Activated T-helper 2 cell treated with anti-CD3 and anti-CD28 coated beads, Interferon-gamma antibody, Interleukin-2, Interleukin-4, amounts not matched to agents 10 μg/mL and 5 μg/mL and 100 μg/mL, durations not matched to agents 14 hours and 24 hours and 36 hours (primary cell): ENCODE data around the gene SEPHS1. TPM values are rescaled to one million over a fixed set of nuclear protein-coding genes. Genes with fewer than 3 reads are reported as not detected.
"Not testable (repeated sequence)": the region's sequence is repeated elsewhere in the genome, so short reads cannot be mapped to it uniquely, and the experiment has no call there.

ENCODE experiments used
- DNase-seq: peaks from one replicate; pipeline ENCODE4 v3.0.0; 2021; ENCODE audit warnings: low spot score
- H3K27ac Mint-ChIP-seq: one replicate; pipeline ENCODE4 v1.8.0; 2021; ENCODE audit warnings: mixed read lengths
- H3K27me3 Mint-ChIP-seq: one replicate; pipeline ENCODE4 v1.8.0; 2021; ENCODE audit warnings: low read depth, mixed read lengths
- H3K36me3 Mint-ChIP-seq: one replicate; pipeline ENCODE4 v1.8.0; 2021; ENCODE audit warnings: low read depth, mixed read lengths
- H3K4me1 Mint-ChIP-seq: one replicate; pipeline ENCODE4 v1.8.0; 2021; ENCODE audit warnings: low read depth, mixed read lengths
- H3K4me3 Mint-ChIP-seq: one replicate; pipeline ENCODE4 v1.8.0; 2021; ENCODE audit warnings: low read depth, mild to moderate bottlenecking, moderate library complexity, mixed read lengths
- H3K9me3 Mint-ChIP-seq: one replicate; pipeline ENCODE4 v1.8.0; 2021; ENCODE audit warnings: mixed read lengths
- intact Hi-C: fragments of 100-400 bp; cut with micrococcal nuclease; formaldehyde crosslinking; loops from one replicate; pipeline ENCODE4 v1.15.1; 2023
- total RNA-seq: library from RNA; stranded (reverse); gene quantifications from 2 replicates; pipeline ENCODE4 v1.2.3, GENCODE V29; 2022

SEPHS1 gene
- total RNA-seq, 1 donor from 2014 or later = 61.9 TPM

DNA sequence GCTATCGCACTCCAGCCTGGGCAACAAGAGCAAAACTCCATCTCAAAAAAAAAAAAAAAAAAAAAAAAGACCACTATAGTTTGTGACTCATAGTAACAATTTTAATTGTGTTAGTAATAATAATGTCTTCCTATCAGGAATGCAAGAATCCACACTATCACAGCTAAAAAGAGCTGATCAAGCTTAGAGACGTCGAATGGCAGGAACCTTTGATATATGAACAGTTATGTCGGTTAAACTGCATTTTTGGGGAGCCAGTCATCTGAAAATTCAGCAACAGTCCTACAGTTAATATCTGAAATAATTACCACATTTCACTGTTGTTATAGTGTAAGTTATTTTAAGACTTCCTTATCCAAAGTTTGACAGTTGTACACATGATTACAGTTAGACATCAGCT, 57.0 kb downstream of the SEPHS1 start:
- intact Hi-C loops = no loop called here
- Mint-ChIP-seq H3K27ac (no peak overlapping the region), H3K27me3 (no peaks in the 10 kb centered on the region), H3K9me3 (no peaks in the 10 kb centered on the region), H3K4me3 (no peak overlapping the region), H3K36me3 (peaks cover 13% of the 10 kb centered on the region), H3K4me1 (peaks cover 12% of the 10 kb centered on the region)
- DNase-seq = no peak

DNA sequence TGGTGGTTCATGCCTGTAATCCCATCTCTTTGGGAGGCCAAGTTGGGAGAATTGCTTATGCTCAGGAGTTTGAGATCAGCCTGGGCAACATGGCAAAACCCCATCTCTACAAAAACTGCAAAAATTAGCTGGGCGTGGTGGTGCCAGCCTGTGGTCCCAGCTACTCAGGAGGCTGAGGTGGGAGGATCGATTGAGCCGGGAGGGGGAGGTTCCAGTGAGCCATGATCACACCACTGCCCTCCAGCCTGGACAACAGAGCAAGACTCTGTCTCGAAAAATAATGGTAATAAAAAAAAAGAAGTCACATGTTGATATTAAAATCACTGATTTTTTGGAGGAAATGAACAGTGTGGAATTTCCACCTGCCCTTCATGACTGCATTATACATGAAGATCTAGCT, 64.0 kb downstream of the SEPHS1 start:
- DNase-seq = no peak
- Mint-ChIP-seq H3K4me3 (no peak overlapping the region), H3K9me3 (no peaks in the 10 kb centered on the region), H3K27ac (no peak overlapping the region), H3K36me3 (peaks cover 16% of the 10 kb centered on the region), H3K4me1 (peaks cover 12% of the 10 kb centered on the region), H3K27me3 (no peaks in the 10 kb centered on the region)
- intact Hi-C loops = no loop called here

DNA sequence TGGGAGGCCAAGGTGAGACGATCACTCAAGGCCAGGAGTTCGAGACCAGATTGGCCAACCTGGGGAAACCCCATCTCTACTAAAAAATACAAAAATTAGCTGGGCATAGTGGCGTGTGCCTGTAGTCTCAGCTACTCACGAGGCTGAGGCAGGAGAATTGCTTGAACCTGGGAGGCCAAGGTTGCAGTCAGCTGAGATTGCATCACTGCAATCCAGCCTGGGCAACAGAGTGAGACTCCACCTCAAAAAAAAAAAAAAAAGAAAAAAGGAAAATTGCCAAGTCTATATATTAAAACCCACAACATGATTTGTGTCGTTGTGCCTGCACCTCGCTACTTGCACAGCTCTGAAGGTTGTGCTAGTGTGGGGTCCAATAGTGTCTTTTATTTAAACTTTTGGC, 65.7 kb downstream of the SEPHS1 start:
- H3K4me3 Mint-ChIP-seq, H3K36me3 Mint-ChIP-seq, H3K27me3 Mint-ChIP-seq, DNase-seq, H3K9me3 Mint-ChIP-seq, H3K4me1 Mint-ChIP-seq, intact Hi-C loops, H3K27ac Mint-ChIP-seq: not testable (repeated sequence)

DNA sequence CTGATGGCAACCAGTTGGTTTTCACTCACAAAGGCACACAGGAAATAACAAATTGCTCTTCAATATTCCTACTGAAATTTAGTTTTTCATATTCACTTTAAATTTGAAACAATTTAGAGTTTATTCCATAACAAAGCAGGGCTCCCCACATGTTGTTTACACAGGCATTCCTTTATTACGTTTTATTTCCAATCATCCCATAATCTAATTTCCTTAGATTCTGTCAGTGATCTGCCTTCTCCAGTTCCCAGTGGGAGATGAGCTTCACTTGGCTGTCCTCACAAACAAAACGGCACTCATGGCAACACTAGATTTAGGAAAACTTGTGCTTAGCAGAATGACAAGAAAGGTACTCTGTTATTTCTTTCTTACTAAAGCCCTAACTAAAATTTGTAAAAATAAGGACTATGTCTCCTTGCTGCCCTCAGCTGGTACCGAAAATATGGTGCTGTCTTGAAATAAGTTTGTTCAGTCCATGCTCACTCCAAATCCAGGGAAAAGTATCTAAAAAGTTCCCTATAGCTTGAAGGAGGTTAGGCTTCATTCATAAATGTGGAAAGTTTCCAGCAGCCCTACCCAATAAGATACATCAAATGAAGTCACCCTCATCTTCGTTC, 71.2 kb downstream of the SEPHS1 start:
- H3K36me3 Mint-ChIP-seq = peaks cover 7% of the 10 kb centered on the region
- H3K27ac Mint-ChIP-seq = no peak overlapping the region
- intact Hi-C loops = no loop called here
- no peaks in the 10 kb centered on the region for H3K27me3 Mint-ChIP-seq
- no peak for DNase-seq
- no peak overlapping the region for H3K4me3 Mint-ChIP-seq
- no peaks in the 10 kb centered on the region for H3K4me1 Mint-ChIP-seq
- no peaks in the 10 kb centered on the region for H3K9me3 Mint-ChIP-seq

DNA sequence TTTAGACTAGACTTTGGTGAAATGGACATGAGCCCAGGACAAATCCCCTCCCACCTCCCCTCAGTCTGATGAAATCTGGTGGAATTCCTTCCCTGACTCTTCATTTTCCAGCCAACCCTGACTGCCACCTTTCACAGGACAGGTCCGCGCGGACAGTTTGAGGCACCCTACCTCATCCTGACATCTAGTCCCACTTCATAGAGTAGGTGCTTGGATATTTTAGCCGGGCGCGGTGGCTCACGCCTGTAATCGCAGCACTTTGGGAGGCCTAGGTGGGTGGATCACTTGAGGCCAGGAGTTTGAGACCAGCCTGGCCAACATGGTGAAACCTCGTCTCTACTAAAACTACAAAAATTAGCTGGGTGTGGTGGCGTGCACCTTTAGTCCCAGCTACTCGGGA, 71.9 kb downstream of the SEPHS1 start:
- H3K4me1 Mint-ChIP-seq, H3K27ac Mint-ChIP-seq, H3K4me3 Mint-ChIP-seq, DNase-seq, H3K9me3 Mint-ChIP-seq, H3K27me3 Mint-ChIP-seq, H3K36me3 Mint-ChIP-seq, intact Hi-C loops: not testable (repeated sequence)

DNA sequence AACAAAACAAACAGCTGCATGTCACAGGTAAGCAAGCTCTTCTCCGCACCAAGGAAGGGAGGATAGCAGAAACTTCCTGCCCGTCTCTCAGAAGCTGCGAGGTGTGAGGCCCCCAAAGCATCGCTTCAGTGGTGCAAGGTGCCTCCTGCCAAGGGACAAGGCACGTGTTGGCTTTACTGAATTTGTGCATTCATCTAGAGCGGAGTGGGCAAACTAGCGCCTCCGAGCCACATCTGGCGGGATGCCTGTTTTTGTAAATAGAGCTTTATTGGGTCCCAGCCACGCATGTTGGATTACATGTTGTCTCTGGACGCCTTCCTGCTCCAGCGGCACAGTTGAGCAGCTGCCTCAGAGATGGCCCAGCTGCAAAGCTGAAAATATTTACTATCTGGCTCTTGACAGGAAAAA, 75.9 kb downstream of the SEPHS1 start:
- no peak overlapping the region for H3K4me3 Mint-ChIP-seq
- no peaks in the 10 kb centered on the region for H3K36me3 Mint-ChIP-seq
- peaks cover 2% of the 10 kb centered on the region for H3K4me1 Mint-ChIP-seq
- no peaks in the 10 kb centered on the region for H3K9me3 Mint-ChIP-seq
- no peaks in the 10 kb centered on the region for H3K27me3 Mint-ChIP-seq
- DNase-seq = no peak
- H3K27ac Mint-ChIP-seq = no peak overlapping the region
- intact Hi-C loops = no loop called here

DNA sequence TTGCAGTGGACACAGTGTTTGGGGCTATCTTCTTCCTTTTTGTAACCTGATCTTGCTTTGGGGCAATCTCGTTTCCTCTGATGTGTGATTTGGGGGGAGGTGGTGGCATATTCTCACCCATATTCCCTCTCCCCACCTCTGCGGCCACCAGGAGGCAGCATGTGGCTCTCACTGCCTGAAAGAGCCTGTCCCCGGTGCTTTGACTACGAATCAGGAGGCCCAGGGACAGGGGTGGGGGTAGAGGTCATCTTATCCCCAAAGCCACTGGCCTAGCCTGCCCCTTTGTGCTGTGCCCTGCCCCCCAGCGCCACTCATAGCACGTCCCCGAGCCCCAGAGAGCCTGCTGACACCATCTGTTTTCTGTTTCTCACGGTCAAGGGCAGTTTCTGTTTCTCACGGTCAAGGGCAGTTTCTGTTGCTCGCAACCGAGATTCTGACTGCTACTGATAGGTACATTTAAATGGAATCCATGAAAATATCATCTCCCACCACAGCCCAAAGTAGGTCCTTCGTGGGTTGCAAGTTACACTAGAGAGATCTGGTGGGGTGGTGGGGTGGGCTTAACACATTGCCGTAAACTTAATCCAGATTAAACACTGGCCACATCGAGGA, 76.4 kb downstream of the SEPHS1 start:
- intact Hi-C loops = no loop called here
- H3K36me3 Mint-ChIP-seq = no peaks in the 10 kb centered on the region
- H3K4me3 Mint-ChIP-seq = no peak overlapping the region
- no peaks in the 10 kb centered on the region for H3K27me3 Mint-ChIP-seq
- peak; percentile 21 for DNase-seq
- H3K4me1 Mint-ChIP-seq = peaks cover 2% of the 10 kb centered on the region
- no peak overlapping the region for H3K27ac Mint-ChIP-seq
- no peaks in the 10 kb centered on the region for H3K9me3 Mint-ChIP-seq

DNA sequence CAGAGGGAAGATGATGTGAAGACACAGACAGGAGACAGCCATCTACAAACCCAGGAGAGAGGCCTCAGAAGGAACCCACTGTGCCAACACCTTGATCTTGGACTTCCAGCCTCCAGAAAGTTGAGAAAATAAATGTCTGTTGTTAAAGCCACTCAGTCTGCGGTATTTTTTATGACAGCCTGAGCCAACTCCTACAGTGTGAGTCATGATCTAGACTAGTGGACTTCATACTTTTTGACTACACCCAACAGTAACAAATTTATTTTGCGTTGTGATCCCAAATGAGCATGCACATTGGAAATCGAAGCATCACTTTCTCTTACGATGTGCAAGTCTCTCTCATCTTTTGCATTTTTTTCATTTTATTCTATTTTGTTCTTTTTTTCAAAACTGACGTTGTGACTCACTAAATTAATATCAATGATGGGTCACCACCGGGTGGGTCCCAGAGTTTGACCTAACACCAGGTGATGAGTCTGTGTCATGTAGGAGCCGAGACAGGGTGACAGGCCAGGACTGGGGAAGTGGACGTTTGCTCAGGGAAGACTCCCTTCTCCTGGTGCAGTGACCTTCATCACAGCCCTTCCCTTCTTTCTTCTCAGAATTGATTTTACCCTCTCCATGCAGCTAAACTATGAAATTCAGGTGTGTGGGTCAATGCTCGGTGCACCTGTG, 77.1 kb downstream of the SEPHS1 start:
- no peaks in the 10 kb centered on the region for H3K9me3 Mint-ChIP-seq
- H3K27me3 Mint-ChIP-seq = no peaks in the 10 kb centered on the region
- DNase-seq = no peak
- intact Hi-C loops = no loop called here
- H3K4me3 Mint-ChIP-seq = no peak overlapping the region
- H3K36me3 Mint-ChIP-seq = no peaks in the 10 kb centered on the region
- no peak overlapping the region for H3K27ac Mint-ChIP-seq
- peaks cover 2% of the 10 kb centered on the region for H3K4me1 Mint-ChIP-seq

DNA sequence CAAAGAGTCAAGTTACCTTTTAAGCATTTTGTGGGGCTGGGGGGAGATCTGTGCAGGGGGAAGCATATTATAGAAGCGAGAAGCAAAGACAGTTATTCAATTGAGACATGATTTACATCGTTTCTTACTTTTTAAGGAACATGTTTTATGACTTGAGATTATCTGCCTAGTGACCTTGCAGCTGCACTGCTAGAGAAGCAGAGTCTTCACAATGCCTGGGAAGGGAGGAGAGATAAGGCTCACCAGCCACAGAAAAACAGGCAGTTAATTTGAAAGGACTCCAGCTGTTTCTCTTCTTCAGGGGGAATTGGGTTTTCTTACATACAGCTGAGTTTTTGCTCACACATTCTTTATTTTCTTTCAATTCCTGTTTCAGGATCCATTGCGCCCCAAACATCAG, 79.3 kb downstream of the SEPHS1 start:
- Mint-ChIP-seq H3K4me3 (no peak overlapping the region), H3K9me3 (no peaks in the 10 kb centered on the region)
- intact Hi-C loops = no loop called here

DNA sequence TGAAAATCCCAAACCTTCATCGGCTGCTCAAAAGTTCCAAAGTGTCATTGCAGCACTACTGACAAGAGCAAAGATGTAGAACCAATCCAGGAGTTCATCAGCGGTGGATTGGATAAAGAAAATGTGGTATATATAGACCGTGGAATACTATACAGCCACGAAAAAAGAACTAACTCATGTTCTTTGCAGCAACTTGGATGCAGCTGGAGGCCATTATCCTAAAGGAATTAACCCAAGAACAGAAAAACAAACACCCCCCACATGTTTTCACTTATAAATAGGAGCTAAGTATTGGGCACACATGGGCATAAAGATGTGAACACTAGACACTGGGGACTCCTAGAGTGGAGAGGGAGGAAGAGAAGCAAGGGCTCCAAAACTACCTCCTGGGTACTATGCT, 79.8 kb downstream of the SEPHS1 start:
- H3K36me3 Mint-ChIP-seq = no peaks in the 10 kb centered on the region
- no peak overlapping the region for H3K27ac Mint-ChIP-seq
- DNase-seq = no peak
- H3K4me1 Mint-ChIP-seq = peaks cover 2% of the 10 kb centered on the region
- no peak overlapping the region for H3K4me3 Mint-ChIP-seq
- H3K9me3 Mint-ChIP-seq = no peaks in the 10 kb centered on the region
- peaks cover 4% of the 10 kb centered on the region for H3K27me3 Mint-ChIP-seq
- intact Hi-C loops = no loop called here

More for the DNA sequence above, 79.3 kb downstream of the SEPHS1 start:
- DNase-seq = no peak
- peaks cover 1% of the 10 kb centered on the region for H3K27me3 Mint-ChIP-seq
- no peak overlapping the region for H3K27ac Mint-ChIP-seq
- H3K36me3 Mint-ChIP-seq = no peaks in the 10 kb centered on the region
- peaks cover 2% of the 10 kb centered on the region for H3K4me1 Mint-ChIP-seq

Other genes with a start within 250 kb of the SEPHS1 start
- gene OPTN, start 248.1 kb downstream of the SEPHS1 start, total RNA-seq = 49.0 and 53.2 TPM in 2 replicates
- 73.3 and 78.5 TPM in 2 replicates for gene MCM10, start 186.7 kb downstream of the SEPHS1 start, total RNA-seq
- not detected in 2 replicates for gene UCMA, start 113.9 kb downstream of the SEPHS1 start, total RNA-seq
- gene PHYH, start 48.2 kb downstream of the SEPHS1 start, total RNA-seq = 18.0 and 20.0 TPM in 2 replicates
- not detected in 2 replicates for gene BEND7, start 180.7 kb upstream of the SEPHS1 start, total RNA-seq
- 20.6 and 22.9 TPM in 2 replicates for gene PRPF18, start 238.7 kb upstream of the SEPHS1 start, total RNA-seq